GM18520 (cell line): ENCODE results near the gene TMEM38A.

Source experiments
- ATAC-seq: cut with Tn5 transposase; IDR thresholded peaks from one replicate; pipeline ENCODE4 v1.9.1; 2021; ENCODE audit not compliant: unreplicated experiment

TMEM38A gene

DNA sequence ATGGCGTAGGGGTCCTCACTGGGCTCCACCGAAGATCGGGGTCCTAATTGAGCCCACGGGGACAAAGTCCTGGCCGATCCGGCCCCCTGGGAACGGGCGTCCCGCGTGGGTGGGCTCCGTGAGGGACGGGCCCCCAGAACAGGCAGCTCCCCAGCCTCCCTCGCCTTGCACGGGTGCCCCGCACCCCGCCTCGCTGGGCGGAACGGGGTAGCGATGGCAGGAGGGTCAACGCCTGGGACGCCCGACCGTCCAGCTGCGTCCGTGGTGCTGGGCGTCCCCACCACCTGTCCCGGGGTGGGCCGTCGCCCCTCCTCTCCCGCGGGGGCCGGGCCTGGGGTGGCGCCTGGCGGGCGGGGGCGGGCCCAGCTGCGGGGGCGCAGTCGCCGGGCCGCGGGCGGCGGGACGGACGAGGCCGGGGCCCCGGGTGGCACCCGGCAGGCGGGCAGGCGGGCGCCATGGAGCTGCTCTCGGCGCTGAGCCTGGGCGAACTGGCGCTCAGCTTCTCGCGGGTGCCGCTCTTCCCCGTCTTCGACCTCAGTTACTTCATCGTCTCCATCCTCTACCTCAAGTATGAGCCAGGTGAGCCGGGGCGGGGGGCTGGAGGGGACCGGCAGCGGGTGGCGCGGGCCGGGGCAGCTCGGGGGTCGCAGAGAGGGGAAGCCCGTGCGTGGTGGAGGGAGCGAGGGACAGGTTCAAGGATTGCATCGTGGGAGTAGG, at the start of gene TMEM38A:
Gene TMEM38A (plus strand): TSS at position 377 of the 717 bp plus-strand sequence. CDS start 79 bp downstream, at position 456.
- no peak for ATAC-seq

- no peak for ATAC-seq
Measured at GRCh38 chr19:16612636-16613035, 48.3 kb upstream of the TMEM38A start.

GRCh38 chr19:16613841-16614240, 47.1 kb upstream of the TMEM38A start:
- ATAC-seq: no peak

DNA sequence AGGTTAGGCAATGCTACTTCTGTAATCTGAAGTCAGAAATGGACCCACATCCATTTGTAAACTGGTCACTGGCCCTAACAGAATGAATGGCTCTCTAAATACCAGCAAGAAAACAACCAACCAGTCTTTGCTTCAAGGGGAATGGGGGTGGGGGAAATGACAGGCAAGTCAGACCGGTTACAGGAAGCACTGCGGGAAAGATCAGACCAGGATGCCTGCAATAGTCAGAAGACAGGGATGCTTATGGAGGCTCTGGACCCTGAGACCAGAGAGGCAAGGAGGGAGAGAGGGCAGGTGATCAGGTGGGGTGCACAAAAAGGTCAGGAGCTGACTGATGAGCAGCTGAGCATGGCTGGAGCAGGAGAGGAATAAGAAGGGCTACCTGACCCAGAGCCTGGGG, 46.0 kb upstream of the TMEM38A start:
- no peak for ATAC-seq

DNA sequence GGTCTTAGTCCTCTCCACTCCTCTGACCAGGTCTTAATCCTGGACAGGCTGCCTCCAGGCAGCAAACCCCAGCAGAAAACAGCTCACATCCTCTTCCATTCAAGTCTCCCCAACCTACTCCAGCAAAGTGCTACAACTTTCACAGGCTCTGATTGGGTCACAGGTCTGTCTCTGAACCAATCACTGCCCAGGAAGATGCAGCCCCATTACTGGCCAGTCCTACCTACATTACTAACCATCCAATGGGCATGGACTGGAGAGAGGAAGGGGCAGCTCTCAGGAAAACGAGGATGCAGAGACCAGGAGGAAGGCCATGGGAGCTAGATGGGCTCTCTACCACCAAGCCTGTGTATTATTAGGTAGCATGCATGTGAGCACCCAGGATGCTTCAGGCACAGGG, 45.1 kb upstream of the TMEM38A start:
- no peak for ATAC-seq

GRCh38 chr19:16618248-16618647, 42.7 kb upstream of the TMEM38A start:
- ATAC-seq: no peak

DNA sequence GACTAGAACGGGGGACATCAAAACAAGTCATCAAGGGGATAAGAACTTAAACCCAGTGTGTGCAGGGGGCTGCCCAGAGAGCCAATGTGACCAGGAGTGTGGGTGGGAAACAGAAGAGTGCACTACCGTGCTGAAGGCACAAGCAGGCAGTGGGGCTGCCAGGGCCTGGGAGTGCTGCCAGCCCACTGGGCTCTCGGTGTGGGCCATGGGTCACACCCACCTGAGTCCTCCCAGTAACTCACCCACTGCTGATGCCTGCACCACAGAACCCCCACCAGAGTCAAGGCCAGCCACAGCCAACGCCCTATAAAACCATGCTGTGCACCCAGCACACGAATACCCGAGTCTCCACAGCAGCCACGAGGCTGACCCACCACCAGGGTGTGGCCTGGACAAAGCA, 41.5 kb upstream of the TMEM38A start:
- ATAC-seq: no peak

DNA sequence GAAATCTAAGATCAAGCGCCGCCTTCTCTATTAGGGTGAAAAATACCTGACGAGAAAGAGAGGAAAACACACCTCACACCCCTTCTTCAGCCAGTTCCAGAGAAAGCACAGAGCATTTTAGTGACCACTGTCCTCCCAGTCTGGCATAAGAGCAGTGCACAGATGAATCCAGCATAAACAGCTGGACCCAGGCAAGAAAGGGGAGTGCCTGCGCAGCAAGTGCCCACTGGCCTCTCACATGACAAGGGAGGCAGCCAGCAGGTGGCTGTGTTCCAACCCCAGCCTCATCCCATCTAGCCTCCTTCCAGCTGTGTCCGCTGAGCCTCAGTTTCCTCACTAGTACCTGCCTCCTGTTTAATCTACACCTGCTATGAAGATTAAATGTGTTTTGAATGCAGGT, 40.9 kb upstream of the TMEM38A start:
- ATAC-seq: no peak

- no peak for ATAC-seq
Measured at GRCh38 chr19:16620584-16620983, 40.4 kb upstream of the TMEM38A start.

- no peak for ATAC-seq
Measured at GRCh38 chr19:16621165-16621800, 39.7 kb upstream of the TMEM38A start.

DNA sequence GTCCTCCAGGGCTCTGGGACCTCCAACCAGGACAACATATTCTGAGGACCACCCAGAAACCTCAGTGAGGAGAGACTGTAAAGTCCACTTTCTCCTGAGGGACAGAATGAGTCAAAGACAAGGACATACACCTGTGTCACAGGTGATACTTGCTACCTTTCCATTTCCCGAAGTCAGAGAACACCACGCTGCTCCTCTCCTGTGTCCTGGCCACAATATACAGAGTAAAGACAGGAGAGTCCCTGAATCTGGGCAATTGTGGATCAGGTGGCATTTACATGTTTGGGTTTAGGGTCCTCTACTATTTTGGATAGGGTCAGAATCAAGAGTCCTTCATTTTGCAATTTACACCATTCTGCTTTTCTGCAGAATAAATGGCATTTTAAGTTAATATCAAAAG, 37.9 kb upstream of the TMEM38A start:
- ATAC-seq: no peak

DNA sequence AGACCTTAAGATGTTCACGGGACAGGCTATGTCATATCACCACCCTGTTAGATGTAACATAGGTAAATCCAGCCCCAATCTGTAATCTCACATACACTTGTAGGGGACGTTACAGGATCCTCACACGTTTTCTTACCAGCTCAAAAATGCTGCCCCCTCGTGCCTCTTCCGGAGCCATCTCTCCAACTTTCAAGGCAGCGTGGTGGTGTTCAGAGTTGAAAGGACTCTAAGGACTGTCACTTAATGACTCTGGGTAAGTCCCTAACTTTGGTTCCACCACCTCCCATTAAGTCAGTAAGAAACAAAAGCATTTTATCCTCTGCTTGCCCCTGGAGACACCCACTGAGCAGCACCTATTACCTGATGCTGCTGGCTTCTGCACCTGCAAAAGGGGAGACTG, 37.4 kb upstream of the TMEM38A start:
- no peak for ATAC-seq

DNA sequence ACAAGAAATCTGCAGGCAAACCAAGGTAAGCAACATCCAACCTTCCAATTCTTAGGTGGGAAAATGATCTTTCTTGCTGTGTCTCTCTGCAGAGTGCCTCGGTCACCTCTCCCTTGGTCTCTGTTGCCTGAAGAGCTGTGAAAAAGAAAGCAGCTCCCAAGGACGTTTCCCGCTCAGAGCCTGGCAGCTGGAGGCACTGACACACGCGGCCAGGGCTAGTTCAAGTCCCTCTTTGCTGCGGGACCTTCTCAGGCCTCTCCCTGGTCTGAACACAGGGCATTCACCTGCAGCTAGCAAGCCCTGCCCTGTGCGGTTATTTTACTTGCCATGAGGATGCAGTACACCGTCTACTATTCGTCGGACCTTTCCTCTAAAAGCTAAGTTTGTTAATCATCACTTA, 36.7 kb upstream of the TMEM38A start:
- ATAC-seq: no peak

GRCh38 chr19:16625163-16625958, 35.6 kb upstream of the TMEM38A start:
- no peak for ATAC-seq

DNA sequence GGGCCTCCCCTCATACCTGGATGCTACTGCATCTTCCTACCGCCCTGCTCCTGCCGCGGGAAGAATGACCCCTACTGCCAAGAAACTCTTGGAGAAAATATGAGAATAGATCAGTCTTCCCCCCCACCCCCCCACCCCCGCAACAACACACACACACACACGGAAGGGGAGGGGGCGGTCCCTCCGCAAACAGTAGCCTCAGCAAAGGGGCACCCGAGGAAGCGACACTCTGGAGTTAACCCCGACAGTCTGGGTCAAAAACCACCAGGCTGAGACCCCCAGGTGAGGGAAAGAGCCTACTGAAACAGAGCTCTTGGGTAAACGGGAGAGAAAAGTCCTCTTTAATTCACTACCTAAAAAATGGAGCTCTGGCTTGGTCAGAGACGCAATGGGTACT, 34.1 kb upstream of the TMEM38A start:
- no peak for ATAC-seq

DNA sequence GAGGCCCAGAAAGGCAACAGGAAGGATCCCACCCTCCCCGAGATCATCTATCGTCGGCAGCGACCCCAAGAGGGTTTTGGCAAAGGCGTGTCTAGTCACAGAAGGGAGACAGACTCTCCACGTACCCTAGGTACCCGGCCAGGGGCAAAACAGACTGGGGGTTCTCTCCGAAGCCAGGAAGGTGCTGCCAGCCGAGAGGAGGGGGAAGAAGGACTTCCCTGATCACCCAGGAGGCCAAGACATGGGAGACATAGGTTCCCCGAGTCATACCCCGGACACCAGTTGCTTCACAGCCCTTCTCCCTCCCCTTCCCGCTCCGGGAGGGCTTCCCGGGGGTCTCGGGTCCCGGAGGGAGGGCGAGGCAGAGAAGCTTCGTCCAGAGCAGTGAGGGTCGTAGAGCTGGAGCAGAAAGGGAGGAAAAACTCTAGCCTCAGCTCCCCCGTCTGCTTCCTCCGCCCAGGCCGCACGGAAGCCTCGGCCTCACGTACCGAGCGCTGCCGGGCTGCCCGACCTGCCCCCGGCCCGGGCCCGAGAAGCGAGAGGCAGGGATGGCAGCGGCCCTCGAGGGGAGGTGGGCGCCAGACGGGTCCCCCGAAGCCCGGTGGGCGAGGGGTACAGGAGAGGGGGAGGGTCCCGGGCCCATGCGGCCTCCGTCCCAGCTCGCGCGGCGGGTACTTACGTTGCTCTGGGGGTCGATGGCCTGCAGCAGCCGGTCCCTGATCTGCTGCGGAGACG, 33.6 kb upstream of the TMEM38A start:
- no peak for ATAC-seq

- no peak for ATAC-seq
Measured at GRCh38 chr19:16627928-16628182, 33.1 kb upstream of the TMEM38A start.

DNA sequence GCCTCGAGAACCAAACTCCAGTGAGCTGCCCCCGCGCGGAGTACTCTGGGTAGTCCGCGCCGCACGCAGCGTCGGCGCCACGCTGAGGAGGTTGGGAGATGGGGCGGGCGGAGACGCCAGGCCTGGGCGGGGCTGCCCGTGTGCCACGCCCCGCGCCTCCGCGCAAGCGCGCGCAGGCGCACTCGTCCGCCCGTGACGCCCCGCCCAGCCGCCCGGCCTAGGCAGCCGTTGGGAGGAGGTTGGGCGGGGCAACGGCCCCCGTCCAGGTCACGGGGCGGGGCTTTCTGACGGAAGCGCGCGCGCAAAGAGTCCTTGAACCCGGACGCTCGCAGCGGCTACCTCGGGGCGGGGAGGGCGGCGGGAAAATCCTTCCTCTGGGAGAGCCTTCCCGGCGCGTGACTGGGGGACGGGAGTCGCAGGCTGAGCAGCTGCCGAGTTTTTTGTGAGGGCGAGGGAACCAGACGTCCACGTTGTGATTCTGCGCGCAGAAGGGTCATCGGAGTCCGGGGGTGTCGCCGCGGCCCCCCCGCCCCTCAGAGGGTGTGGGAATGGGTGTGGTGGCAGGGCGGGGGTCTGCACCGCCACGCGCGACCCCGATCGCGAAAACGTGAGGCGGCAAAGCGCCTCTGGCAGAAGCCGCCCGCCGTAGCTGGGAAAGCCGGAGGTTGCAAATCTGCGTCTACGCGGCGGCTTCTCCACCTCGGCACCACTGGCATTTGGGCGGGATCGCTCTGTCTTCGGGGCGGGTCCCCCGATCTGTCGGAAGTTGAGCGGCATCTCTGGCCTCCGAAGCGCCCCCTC, 32.6 kb upstream of the TMEM38A start, which contains the start of gene MED26:
Gene MED26 (minus strand): TSS at position 22 of the 801 bp plus-strand sequence. CDS start 261 bp downstream, outside the sequence.
- peak; percentile 87 for ATAC-seq

- ATAC-seq: no peak
Measured at GRCh38 chr19:16628984-16629691, 31.8 kb upstream of the TMEM38A start.

- no peak for ATAC-seq
Measured at GRCh38 chr19:16631465-16631864, 29.5 kb upstream of the TMEM38A start.
